Lower leg skin (tissue), 3 donors: ENCODE data around the gene TMTC1.

Experiments used
- CTCF ChIP-seq, 3 donors: fragments of 450-650 bp; IDR thresholded peaks; one replicate each; pipeline ENCODE4 v1.5.1; 2016; ENCODE audit warnings: antibody characterized with exemption in 3 of 3, mild to moderate bottlenecking in 3 of 3, moderate library complexity in 2 of 3
- POLR2A ChIP-seq, 2 donors: fragments of 450-650 bp; IDR thresholded peaks; one replicate each; pipeline ENCODE4 v1.6.1; 2016 to 2017; ENCODE audit warnings: antibody characterized with exemption in 2 of 2, mild to moderate bottlenecking in 1 of 2, moderate library complexity in 1 of 2

DNA sequence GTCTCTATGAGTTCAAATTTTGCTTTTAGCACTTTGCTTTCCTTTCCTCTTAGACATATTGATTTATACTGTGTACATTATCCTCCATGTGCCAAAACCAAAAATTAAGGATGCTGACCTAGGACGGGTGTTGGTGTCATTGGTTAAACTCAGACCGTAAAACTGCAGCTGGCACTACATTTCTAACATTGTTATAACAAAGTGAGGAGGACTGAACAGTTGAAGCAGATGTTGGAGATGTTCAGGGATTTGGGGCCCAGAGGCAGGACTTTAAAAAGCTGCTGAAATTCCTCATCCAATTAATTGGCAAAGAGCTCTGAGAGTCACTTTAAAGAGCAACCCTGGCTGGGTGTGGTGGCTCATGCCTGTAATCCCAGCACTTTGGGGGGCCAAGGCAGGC lies 72.4 kb downstream of the TMTC1 start:
- TF ChIP-seq CTCF (IDR thresholded peaks at IDR 0.05) (no peak), POLR2A (IDR thresholded peaks at IDR 0.05) (no peak)
